GM12878 (cell line): ENCODE measurements around the gene ISG20. TPM values are rescaled to one million over a fixed set of nuclear protein-coding genes. Genes with fewer than 3 reads are reported as not detected.

Experiments used
- ATAC-seq: fragments of 200-7000 bp; cut with Tn5 transposase; 3 replicates; pipeline ENCODE4 v1.9.1; 2020; ENCODE audit warnings: mild to moderate bottlenecking, moderate library complexity
- BruUV-seq: library from RNA; stranded (reverse); fragments of 400-500 nt; replicated peaks from 2 replicates; lab custom pipeline; 2021; lab: Mats Ljungman, UMichigan
- CTCF ChIA-PET: fragments of 300-600 bp; sonication (Branson Sonifier 250); formaldehyde crosslinking; extraction: SDS; loops from one replicate; lab custom pipeline; 2021; ENCODE audit warnings: inconsistent platforms; lab: Yijun Ruan, JAX
- POLR2A ChIA-PET: fragments of 350-600 bp; formaldehyde crosslinking; extraction: SDS; loops from one replicate; lab custom pipeline; 2021; ENCODE audit warnings: inconsistent platforms; lab: Charles Lee
- RAD21 ChIA-PET: fragments of 300-600 bp; sonication (Branson Sonifier 250); formaldehyde crosslinking; loops from one replicate; lab custom pipeline; 2023; ENCODE audit warnings: antibody characterized with exemption; ENCODE audit not compliant: unreplicated experiment; lab: Charles Lee
- SMC1A ChIA-PET: fragments of 300-600 bp; sonication (Branson Sonifier 250); formaldehyde crosslinking; loops from one replicate; lab custom pipeline; 2023; ENCODE audit not compliant: unreplicated experiment, uncharacterized antibody; lab: Charles Lee
- DNase-seq: peaks from one replicate; pipeline ENCODE4 v3.0.0-alpha.2; 2011; ENCODE audit warnings: low read depth, low spot score
- FAIRE-seq: peaks from 3 replicates; lab custom pipeline; 2011; peaks lifted over from hg19 to GRCh38; lab: Jason Lieb, UNC
- H2AFZ ChIP-seq: 2 replicates; pipeline ENCODE4 v1.6.0; 2011; ENCODE audit warnings: low read depth, low read length, control low read depth; ENCODE audit not compliant: control insufficient read depth
- H3K27ac ChIP-seq: 2 replicates; pipeline ENCODE4 v1.5.1; 2011; ENCODE audit warnings: control low read depth; ENCODE audit not compliant: control insufficient read depth, insufficient read depth
- H3K27me3 ChIP-seq, 2 experiments: replicated peaks in 1 of 2; 2 replicates each; pipeline versions ENCODE4 v1.6.0 to v1.6.1; 2011; ENCODE audit warnings: low read length in 1 of 2; ENCODE audit not compliant: control insufficient read depth in 2 of 2, insufficient read depth in 2 of 2
- H3K36me3 ChIP-seq, 2 experiments: 2 replicates each; pipeline ENCODE4 v1.5.1; 2011; ENCODE audit warnings: low read length in 1 of 2; ENCODE audit not compliant: control insufficient read depth in 2 of 2, insufficient read depth in 2 of 2
- H3K4me1 ChIP-seq: 2 replicates; pipeline ENCODE4 v1.6.1; 2011; ENCODE audit warnings: mild to moderate bottlenecking, low read length, moderate library complexity, mixed read lengths; ENCODE audit not compliant: control insufficient read depth, insufficient read depth
- H3K4me2 ChIP-seq: 2 replicates; pipeline ENCODE4 v1.6.0; 2011; ENCODE audit warnings: control low read depth; ENCODE audit not compliant: control insufficient read depth, insufficient read depth
- H3K4me3 ChIP-seq: fragments of 200-600 bp; sonication (generic); 2 replicates; pipeline ENCODE4 v1.5.1; 2016
- H3K79me2 ChIP-seq: 2 replicates; pipeline ENCODE4 v1.6.0; 2011; ENCODE audit warnings: low read length; ENCODE audit not compliant: control insufficient read depth, insufficient read depth
- H3K9ac ChIP-seq: 2 replicates; pipeline ENCODE4 v1.8.0; 2011; ENCODE audit warnings: low read length, control low read depth, mixed read lengths; ENCODE audit not compliant: control insufficient read depth, insufficient read depth
- H3K9me3 ChIP-seq: replicated peaks from 3 replicates; pipeline ENCODE4 v1.5.1; 2011; ENCODE audit warnings: mild to moderate bottlenecking, low read length; ENCODE audit not compliant: control insufficient read depth, insufficient read depth
- H4K20me1 ChIP-seq: 2 replicates; pipeline ENCODE4 v1.6.0; 2011; ENCODE audit not compliant: control insufficient read depth, insufficient read depth
- BRCA1 ChIP-seq: IDR thresholded peaks from 2 replicates; pipeline ENCODE4 v1.6.1; 2011; ENCODE audit warnings: low read depth, low read length, improper control_type of control experiment
- CREB1 ChIP-seq: IDR thresholded peaks from 2 replicates; pipeline ENCODE4 v1.6.1; 2012; ENCODE audit warnings: low read depth, mild to moderate bottlenecking, inconsistent platforms
- EZH2 ChIP-seq: IDR thresholded peaks from 2 replicates; pipeline ENCODE4 v1.6.1; 2012; ENCODE audit warnings: low read depth, mild to moderate bottlenecking, control low read depth, inconsistent platforms, low read length, borderline replicate concordance; ENCODE audit not compliant: control insufficient read depth
- MTA3 ChIP-seq: IDR thresholded peaks from 2 replicates; pipeline ENCODE4 v1.6.1; 2012; ENCODE audit warnings: low read length, inconsistent platforms, borderline replicate concordance
- POLR2A ChIP-seq: IDR thresholded peaks from 2 replicates; pipeline ENCODE4 v1.6.1; 2011; ENCODE audit warnings: low read depth, mild to moderate bottlenecking, low read length
- POLR2AphosphoS5 ChIP-seq: IDR thresholded peaks from 2 replicates; pipeline ENCODE4 v1.6.1; 2011; ENCODE audit warnings: mild to moderate bottlenecking, low read length, inconsistent platforms
- ZBTB40 ChIP-seq: fragments of 450-650 bp; IDR thresholded peaks from 2 replicates; pipeline ENCODE4 v1.6.1; 2016; ENCODE audit warnings: mild to moderate bottlenecking, moderate library complexity, borderline replicate concordance
- ZNF24 ChIP-seq: fragments of 450-650 bp; IDR thresholded peaks from 2 replicates; pipeline ENCODE4 v1.6.1; 2017; ENCODE audit warnings: antibody characterized with exemption, mild to moderate bottlenecking
- WGBS: methylation state at CpG from one replicate; pipeline ENCODE4 v1.1.6; 2016; ENCODE audit warnings: low lambda C conversion rate; ENCODE audit not compliant: insufficient replicate concordance, insufficient coverage; ENCODE audit errors: missing lambda C conversion rate; 5-methylcytosine and 5-hydroxymethylcytosine counted together
- in situ Hi-C: fragments of 300-500 bp; cut with MboI; formaldehyde crosslinking; loops from 9 replicates; pipeline ENCODE4 v1.14.3; 2018; ENCODE audit warnings: mixed read lengths
- intact Hi-C: fragments of 100-400 bp; cut with micrococcal nuclease; formaldehyde crosslinking; loops from one replicate; pipeline ENCODE4 v1.14.2; 2022; ENCODE audit not compliant: unreplicated experiment
- polyA plus RNA-seq, 11 experiments: library from polyadenylated mRNA; depleted of rRNA in 4 of 11; unstranded in 6 of 11; stranded (reverse) in 5 of 11; fragments of >200 nt; fragmentation: Nextera tagmentation in 4 of 11; fragmentation: Illumina TruSeq in 1 of 11; extraction: Ambion mirVana in 4 of 11; extraction: Trizol in 1 of 11; gene quantifications; 1 replicate in 1 of 11; 2 replicates in 10 of 11; pipeline versions ENCODE4 v1.2.1 to v1.2.3, GENCODE V29; 2011 to 2016; ENCODE audit warnings: inconsistent platforms in 2 of 11, missing spikeins in 2 of 11, low read depth in 1 of 11
- total RNA-seq, 4 experiments: library from RNA; depleted of rRNA in 3 of 4; stranded (reverse); fragments of >200 nt in 3 of 4; fragmentation: Illumina TruSeq in 1 of 4; extraction: Trizol in 1 of 4; gene quantifications; 2 replicates each; pipeline versions ENCODE4 v1.2.1 to v1.2.3, GENCODE V29; 2013 to 2021
- TF ChIP-seq, protein P1 (sequence below): fragments of 450-650 bp; IDR thresholded peaks from 2 replicates; pipeline ENCODE4 v1.6.1; 2018; ENCODE audit warnings: mild to moderate bottlenecking, low read depth, moderate library complexity; ENCODE audit not compliant: partially characterized antibody

Gene ISG20
- total and polyA plus RNA-seq, 10 of the 15 experiments (the other 5 are each of a cell fraction or from before 2014, with no cell fraction given), result 23.4 to 210 (median 85.9) TPM

- H3K4me3 ChIP-seq, result no peak overlapping the region
- H4K20me1 ChIP-seq, result no peaks in the 10 kb centered on the region
- RAD21 ChIA-PET, result no interaction called here
- no peak overlapping the region for H3K27ac ChIP-seq
- SMC1A ChIA-PET, result interaction anchor here (0.8 to 0.9 kb wide), 2 partner anchors 14 to 59 kb away, joined by 3 read pairs; no protein-coding TSS in a partner anchor
- no peak overlapping the region for H3K9ac ChIP-seq
- CTCF ChIA-PET, result interaction anchor here (0.5 to 1.0 kb wide), 2 partner anchors 12 to 27 kb away, joined by 3 to 5 read pairs; no protein-coding TSS in a partner anchor
- intact Hi-C loops, result no loop called here
- H3K4me2 ChIP-seq, result no peak overlapping the region
- no peaks in the 10 kb centered on the region; a peak in 1 of 4 replicates for H3K27me3 ChIP-seq
- H3K36me3 ChIP-seq, result no peaks in the 10 kb centered on the region
- ATAC-seq, result no peak
- no peaks in the 10 kb centered on the region for H3K79me2 ChIP-seq
- H3K4me1 ChIP-seq, result peaks cover 6% of the 10 kb centered on the region
- POLR2A ChIA-PET, result no interaction called here
- DNase-seq, result no peak
- H2AFZ ChIP-seq, result no peak overlapping the region
- H3K9me3 ChIP-seq, result no peaks in the 10 kb centered on the region; the same call in 2 of the 3 replicates
- no peak for TF ChIP-seq POLR2AphosphoS5
- in situ Hi-C loops, result no loop called here
- no peak for FAIRE-seq
- no TSS peak for BruUV-seq
- 61% methylated on average over 3 of the region's 3 CpGs for WGBS
Observed at GRCh38 chr15:88684345-88684744, 45.5 kb downstream of the ISG20 start.

DNA sequence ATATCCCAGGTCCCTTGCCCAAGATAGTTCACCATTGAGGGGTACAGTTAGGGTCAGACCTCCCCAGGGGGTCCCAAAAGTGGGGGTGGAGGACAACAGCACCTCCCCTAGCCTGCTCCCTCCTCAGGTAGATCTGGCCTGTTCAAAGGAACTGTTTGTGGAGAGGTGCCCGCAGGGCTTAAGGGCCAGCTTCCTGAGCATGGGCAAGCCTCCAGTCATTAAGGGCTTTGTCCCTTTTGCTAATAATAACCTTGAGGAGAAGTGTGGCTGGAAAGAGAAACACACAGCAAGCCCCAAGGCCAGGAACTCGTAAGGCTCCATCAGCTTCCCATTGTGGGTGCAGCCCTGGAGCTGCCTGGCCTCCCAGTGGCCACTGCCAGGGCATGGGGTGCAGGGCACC lies 47.4 kb downstream of the ISG20 start:
- in situ Hi-C loops (no loop called here), intact Hi-C loops (no loop called here)
- Histone ChIP-seq H2AFZ (no peak overlapping the region), H3K9me3 (no peaks in the 10 kb centered on the region; the same call in 2 of the 3 replicates), H3K79me2 (no peaks in the 10 kb centered on the region), H3K4me3 (no peak overlapping the region), H3K9ac (no peak overlapping the region), H4K20me1 (no peaks in the 10 kb centered on the region), H3K27me3 (no peaks in the 10 kb centered on the region; a peak in 2 of 4 replicates), H3K36me3 (no peaks in the 10 kb centered on the region), H3K27ac (no peak overlapping the region), H3K4me1 (peaks cover 6% of the 10 kb centered on the region), H3K4me2 (no peak overlapping the region)
- ChIA-PET CTCF (interaction anchor here (0.5 to 0.6 kb wide), 2 partner anchors 62 to 235 kb away, joined by 3 to 4 read pairs; no protein-coding TSS in a partner anchor), POLR2A (no interaction called here), RAD21 (no interaction called here), SMC1A (no interaction called here)
- BruUV-seq, result no TSS peak
- DNase-seq, result no peak
- WGBS, result 63% methylated on average over 2 of the region's 2 CpGs
- no peak for FAIRE-seq
- no peak for ATAC-seq
- TF ChIP-seq MTA3 (no peak), CREB1 (no peak), POLR2A (no peak), ZBTB40 (no peak), ZNF24 (no peak), EZH2 (no peak), BRCA1 (no peak)
- TF ChIP-seq, protein P1, sequence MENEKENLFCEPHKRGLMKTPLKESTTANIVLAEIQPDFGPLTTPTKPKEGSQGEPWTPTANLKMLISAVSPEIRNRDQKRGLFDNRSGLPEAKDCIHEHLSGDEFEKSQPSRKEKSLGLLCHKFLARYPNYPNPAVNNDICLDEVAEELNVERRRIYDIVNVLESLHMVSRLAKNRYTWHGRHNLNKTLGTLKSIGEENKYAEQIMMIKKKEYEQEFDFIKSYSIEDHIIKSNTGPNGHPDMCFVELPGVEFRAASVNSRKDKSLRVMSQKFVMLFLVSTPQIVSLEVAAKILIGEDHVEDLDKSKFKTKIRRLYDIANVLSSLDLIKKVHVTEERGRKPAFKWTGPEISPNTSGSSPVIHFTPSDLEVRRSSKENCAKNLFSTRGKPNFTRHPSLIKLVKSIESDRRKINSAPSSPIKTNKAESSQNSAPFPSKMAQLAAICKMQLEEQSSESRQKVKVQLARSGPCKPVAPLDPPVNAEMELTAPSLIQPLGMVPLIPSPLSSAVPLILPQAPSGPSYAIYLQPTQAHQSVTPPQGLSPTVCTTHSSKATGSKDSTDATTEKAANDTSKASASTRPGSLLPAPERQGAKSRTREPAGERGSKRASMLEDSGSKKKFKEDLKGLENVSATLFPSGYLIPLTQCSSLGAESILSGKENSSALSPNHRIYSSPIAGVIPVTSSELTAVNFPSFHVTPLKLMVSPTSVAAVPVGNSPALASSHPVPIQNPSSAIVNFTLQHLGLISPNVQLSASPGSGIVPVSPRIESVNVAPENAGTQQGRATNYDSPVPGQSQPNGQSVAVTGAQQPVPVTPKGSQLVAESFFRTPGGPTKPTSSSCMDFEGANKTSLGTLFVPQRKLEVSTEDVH, result no peak
